GM12875 (cell line): ENCODE measurements around the gene SYN1.

Source experiments
- H3K4me3 ChIP-seq: one replicate; pipeline ENCODE4 v1.5.1; 2011; ENCODE audit warnings: low read depth, low read length, control low read depth
- CTCF ChIP-seq: IDR thresholded peaks from 2 replicates; pipeline ENCODE4 v1.5.1; 2011; ENCODE audit warnings: low read depth, mild to moderate bottlenecking, control low read depth, inconsistent platforms, low read length, moderate library complexity, borderline replicate concordance; ENCODE audit not compliant: insufficient read depth

Gene SYN1

GRCh38 chrX:47597222-47597621, 22.4 kb downstream of the SYN1 start:
- no peak for TF ChIP-seq CTCF
- H3K4me3 ChIP-seq = no peak overlapping the region

GRCh38 chrX:47596256-47596655, 23.4 kb downstream of the SYN1 start:
- H3K4me3 ChIP-seq = no peak overlapping the region
- no peak for TF ChIP-seq CTCF

GRCh38 chrX:47595716-47596251, 23.9 kb downstream of the SYN1 start:
- no peak overlapping the region for H3K4me3 ChIP-seq
- TF ChIP-seq CTCF = no peak

- no peak for TF ChIP-seq CTCF
- H3K4me3 ChIP-seq = no peak overlapping the region
Measured at GRCh38 chrX:47593522-47593921, 26.1 kb downstream of the SYN1 start.

- H3K4me3 ChIP-seq = no peak overlapping the region
- no peak for TF ChIP-seq CTCF
Measured at GRCh38 chrX:47590984-47591383, 28.7 kb downstream of the SYN1 start.

- H3K4me3 ChIP-seq = no peak overlapping the region
- TF ChIP-seq CTCF = no peak
Measured at GRCh38 chrX:47587906-47588735, 31.5 kb downstream of the SYN1 start.
